ENCODE measurements around the gene SPRYD3.

DNA sequence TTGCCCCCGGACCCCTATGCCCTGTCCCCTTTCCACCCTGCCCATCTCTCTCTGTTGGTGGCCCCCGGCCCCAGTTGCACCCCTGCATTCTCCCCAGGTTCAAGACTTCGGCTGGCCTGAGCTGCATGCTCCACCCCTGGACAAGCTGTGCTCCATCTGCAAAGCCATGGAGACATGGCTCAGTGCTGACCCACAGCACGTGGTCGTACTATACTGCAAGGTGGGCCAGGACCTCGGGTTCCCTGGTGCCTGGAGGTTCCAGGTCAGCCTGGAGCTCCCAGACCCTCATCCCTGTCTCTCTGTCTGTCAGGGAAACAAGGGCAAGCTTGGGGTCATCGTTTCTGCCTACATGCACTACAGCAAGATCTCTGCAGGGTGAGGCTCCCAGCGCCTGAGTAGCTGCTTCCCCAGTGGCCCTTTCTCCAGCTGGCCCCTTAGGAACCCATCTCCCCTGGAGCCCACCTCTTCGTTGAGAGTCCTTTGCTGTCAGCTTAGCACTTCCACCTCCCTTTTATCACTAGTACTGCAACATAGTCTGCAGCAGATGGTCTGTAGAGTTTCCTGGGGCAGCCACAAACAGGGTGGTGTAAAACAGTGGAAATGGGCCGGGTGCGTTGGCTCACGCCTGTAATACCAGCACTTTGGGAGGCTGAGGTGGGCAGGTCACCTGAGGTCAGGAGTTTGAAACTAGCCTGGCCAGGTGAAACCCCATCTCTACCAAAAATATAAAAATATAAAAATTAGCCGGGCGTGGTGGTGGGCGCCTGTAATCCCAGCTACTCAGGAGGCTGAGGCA lies 23.5 kb downstream of the SPRYD3 start:
- TF ChIP-seq POLR2A (IDR thresholded peaks at IDR 0.05), result no peak
- TF ChIP-seq, protein P1, sequence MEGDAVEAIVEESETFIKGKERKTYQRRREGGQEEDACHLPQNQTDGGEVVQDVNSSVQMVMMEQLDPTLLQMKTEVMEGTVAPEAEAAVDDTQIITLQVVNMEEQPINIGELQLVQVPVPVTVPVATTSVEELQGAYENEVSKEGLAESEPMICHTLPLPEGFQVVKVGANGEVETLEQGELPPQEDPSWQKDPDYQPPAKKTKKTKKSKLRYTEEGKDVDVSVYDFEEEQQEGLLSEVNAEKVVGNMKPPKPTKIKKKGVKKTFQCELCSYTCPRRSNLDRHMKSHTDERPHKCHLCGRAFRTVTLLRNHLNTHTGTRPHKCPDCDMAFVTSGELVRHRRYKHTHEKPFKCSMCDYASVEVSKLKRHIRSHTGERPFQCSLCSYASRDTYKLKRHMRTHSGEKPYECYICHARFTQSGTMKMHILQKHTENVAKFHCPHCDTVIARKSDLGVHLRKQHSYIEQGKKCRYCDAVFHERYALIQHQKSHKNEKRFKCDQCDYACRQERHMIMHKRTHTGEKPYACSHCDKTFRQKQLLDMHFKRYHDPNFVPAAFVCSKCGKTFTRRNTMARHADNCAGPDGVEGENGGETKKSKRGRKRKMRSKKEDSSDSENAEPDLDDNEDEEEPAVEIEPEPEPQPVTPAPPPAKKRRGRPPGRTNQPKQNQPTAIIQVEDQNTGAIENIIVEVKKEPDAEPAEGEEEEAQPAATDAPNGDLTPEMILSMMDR (IDR thresholded peaks at IDR 0.05), result no peak

All from ovary (tissue), 3 donors.